HEK293 (cell line): Measurements from ENCODE around the gene CBLL1.

Source experiments
- CTCF ChIA-PET: fragments of 350-600 bp; formaldehyde crosslinking; extraction: SDS; loops from one replicate; lab custom pipeline; 2021; ENCODE audit warnings: antibody characterized with exemption; lab: Yijun Ruan, JAX
- POLR2A ChIA-PET: fragments of 300-600 bp; formaldehyde crosslinking; extraction: SDS; loops from one replicate; lab custom pipeline; 2020; ENCODE audit warnings: antibody characterized with exemption, inconsistent platforms; lab: Yijun Ruan, JAX
- H3K27ac ChIP-seq: fragments of 200-500 bp; sonication (Bioruptor generic); 2 replicates; pipeline ENCODE4 v1.5.1; 2014; ENCODE audit warnings: low read depth, low read length, control low read depth, inconsistent platforms; ENCODE audit errors: extremely low read depth
- H3K36me3 ChIP-seq, 2 experiments: fragments of 200-500 bp in 1 of 2; sonication (Bioruptor generic) in 1 of 2; 1 replicate in 1 of 2; 2 replicates in 1 of 2; pipeline ENCODE4 v1.5.1; 2014 to 2017; ENCODE audit warnings: inconsistent platforms in 2 of 2, low read length in 2 of 2; ENCODE audit not compliant: control insufficient read depth in 2 of 2, insufficient read depth in 1 of 2
- H3K4me1 ChIP-seq: fragments of 200-500 bp; sonication (Bioruptor generic); 2 replicates; pipeline ENCODE4 v1.5.1; 2014; ENCODE audit warnings: mild to moderate bottlenecking, low read length, inconsistent platforms; ENCODE audit not compliant: control insufficient read depth, insufficient read depth
- H3K4me3 ChIP-seq: 2 replicates; pipeline ENCODE4 v1.5.1; 2011; ENCODE audit warnings: low read depth, mild to moderate bottlenecking, control low read depth, low read length, moderate library complexity
- H3K9me3 ChIP-seq: fragments of 200-500 bp; sonication (Bioruptor generic); 2 replicates; pipeline ENCODE4 v1.5.1; 2014; ENCODE audit warnings: low read depth, low read length, inconsistent platforms; ENCODE audit not compliant: control insufficient read depth, insufficient read depth
- GLI2 ChIP-seq: fragments of 450-650 bp; formaldehyde crosslinking; IDR thresholded peaks from 2 replicates; pipeline ENCODE4; 2017; ENCODE audit warnings: missing biosample characterization, missing genetic modification characterization, low read depth, borderline replicate concordance
- GLI4 ChIP-seq: fragments of 450-650 bp; formaldehyde crosslinking; IDR thresholded peaks from 2 replicates; pipeline ENCODE4 v1.5.1; 2016; ENCODE audit warnings: missing biosample characterization, missing genetic modification characterization
- GLIS1 ChIP-seq: fragments of 450-650 bp; formaldehyde crosslinking; IDR thresholded peaks from 2 replicates; pipeline ENCODE4 v1.5.1; 2016; ENCODE audit warnings: missing biosample characterization, missing genetic modification characterization
- GLIS2 ChIP-seq: fragments of 450-650 bp; formaldehyde crosslinking; IDR thresholded peaks from 2 replicates; pipeline ENCODE4 v1.5.1; 2016; ENCODE audit warnings: missing biosample characterization, missing genetic modification characterization
- HOXC10 ChIP-seq: sonication (generic); formaldehyde crosslinking; IDR thresholded peaks from 2 replicates; pipeline ENCODE4 v1.8.1; 2023; ENCODE audit warnings: mild to moderate bottlenecking, missing genetic modification reagents
- IKZF3 ChIP-seq: fragments of 450-650 bp; IDR thresholded peaks from 2 replicates; pipeline ENCODE4 v1.5.0; 2018; ENCODE audit warnings: missing biosample characterization, mild to moderate bottlenecking, missing genetic modification characterization, moderate library complexity
- MEIS1 ChIP-seq: sonication (generic); formaldehyde crosslinking; IDR thresholded peaks from 2 replicates; pipeline ENCODE4 v1.8.1; 2022; ENCODE audit warnings: missing genetic modification reagents, mild to moderate bottlenecking, borderline replicate concordance
- RBAK ChIP-seq: fragments of 450-650 bp; formaldehyde crosslinking; IDR thresholded peaks from 2 replicates; pipeline ENCODE4 v1.5.1; 2016; ENCODE audit warnings: missing biosample characterization, missing genetic modification characterization
- SCRT2 ChIP-seq: fragments of 450-650 bp; formaldehyde crosslinking; IDR thresholded peaks from 2 replicates; pipeline ENCODE4 v1.5.1; 2016; ENCODE audit warnings: missing biosample characterization, missing genetic modification characterization
- SP2 ChIP-seq: fragments of 450-650 bp; formaldehyde crosslinking; IDR thresholded peaks from 2 replicates; pipeline ENCODE4 v1.5.1; 2016; ENCODE audit warnings: missing biosample characterization, missing genetic modification characterization
- SP7 ChIP-seq: fragments of 450-650 bp; formaldehyde crosslinking; IDR thresholded peaks from 2 replicates; pipeline ENCODE4 v1.5.1; 2016; ENCODE audit warnings: missing biosample characterization, missing genetic modification characterization
- YY1 ChIP-seq: fragments of 450-650 bp; formaldehyde crosslinking; IDR thresholded peaks from 2 replicates; pipeline ENCODE4 v1.5.1; 2018; ENCODE audit warnings: missing biosample characterization, missing genetic modification characterization
- YY2 ChIP-seq: fragments of 450-650 bp; formaldehyde crosslinking; IDR thresholded peaks from 2 replicates; pipeline ENCODE4 v1.5.1; 2016; ENCODE audit warnings: missing biosample characterization, missing genetic modification characterization
- ZBTB17 ChIP-seq: fragments of 450-650 bp; formaldehyde crosslinking; IDR thresholded peaks from 2 replicates; pipeline ENCODE4 v1.5.1; 2016; ENCODE audit warnings: missing biosample characterization, missing genetic modification characterization
- ZFP3 ChIP-seq: fragments of 450-650 bp; formaldehyde crosslinking; IDR thresholded peaks from 2 replicates; pipeline ENCODE4 v1.5.1; 2016; ENCODE audit warnings: low read depth, missing biosample characterization, missing genetic modification characterization
- ZFP69B ChIP-seq: fragments of 450-650 bp; formaldehyde crosslinking; IDR thresholded peaks from 2 replicates; pipeline ENCODE4 v1.5.1; 2016; ENCODE audit warnings: missing biosample characterization, missing genetic modification characterization
- ZIC2 ChIP-seq: fragments of 450-650 bp; formaldehyde crosslinking; IDR thresholded peaks from 2 replicates; pipeline ENCODE4 v1.5.1; 2016; ENCODE audit warnings: missing biosample characterization, missing genetic modification characterization
- ZNF10 ChIP-seq: fragments of 450-650 bp; formaldehyde crosslinking; IDR thresholded peaks from 2 replicates; pipeline ENCODE4 v1.5.1; 2017; ENCODE audit warnings: missing biosample characterization, missing genetic modification characterization
- ZNF132 ChIP-seq: fragments of 450-650 bp; formaldehyde crosslinking; IDR thresholded peaks from 2 replicates; pipeline ENCODE4 v1.5.1; 2017; ENCODE audit warnings: missing biosample characterization, missing genetic modification characterization, borderline replicate concordance
- ZNF248 ChIP-seq: fragments of 450-650 bp; formaldehyde crosslinking; IDR thresholded peaks from 2 replicates; pipeline ENCODE4 v1.5.1; 2017; ENCODE audit warnings: missing biosample characterization, missing genetic modification characterization
- ZNF274 ChIP-seq, 2 experiments: fragments of 200-500 bp in 1 of 2; fragments of 450-650 bp in 1 of 2; sonication (Bioruptor generic) in 1 of 2; formaldehyde crosslinking in 1 of 2; IDR thresholded peaks; 2 replicates each; pipeline versions ENCODE4 v1.5.1 to v1.6.1; 2014 to 2016; ENCODE audit warnings: borderline replicate concordance in 1 of 2, inconsistent platforms in 1 of 2, low read length in 1 of 2, missing biosample characterization in 1 of 2, missing genetic modification characterization in 1 of 2
- ZNF473 ChIP-seq: fragments of 450-650 bp; formaldehyde crosslinking; IDR thresholded peaks from 2 replicates; pipeline ENCODE4 v1.5.1; 2017; ENCODE audit warnings: missing biosample characterization, missing genetic modification characterization
- ZNF48 ChIP-seq: fragments of 450-650 bp; formaldehyde crosslinking; IDR thresholded peaks from 2 replicates; pipeline ENCODE4 v1.5.1; 2016; ENCODE audit warnings: missing biosample characterization, missing genetic modification characterization
- ZNF571 ChIP-seq: fragments of 450-650 bp; formaldehyde crosslinking; IDR thresholded peaks from 2 replicates; pipeline ENCODE4 v1.5.0; 2017; ENCODE audit warnings: missing biosample characterization, missing genetic modification characterization
- ZNF600 ChIP-seq: fragments of 450-650 bp; formaldehyde crosslinking; IDR thresholded peaks from 2 replicates; pipeline ENCODE4 v1.5.1; 2016; ENCODE audit warnings: missing biosample characterization, missing genetic modification characterization
- ZNF660 ChIP-seq: fragments of 450-650 bp; IDR thresholded peaks from 2 replicates; pipeline ENCODE4 v1.5.1; 2018; ENCODE audit warnings: missing biosample characterization, mild to moderate bottlenecking, missing genetic modification characterization
- ZNF76 ChIP-seq: fragments of 450-650 bp; formaldehyde crosslinking; IDR thresholded peaks from 2 replicates; pipeline ENCODE4; 2016; ENCODE audit warnings: low read depth, missing biosample characterization, missing genetic modification characterization, borderline replicate concordance
- ZNF791 ChIP-seq: fragments of 450-650 bp; formaldehyde crosslinking; IDR thresholded peaks from 2 replicates; pipeline ENCODE4 v1.5.1; 2016; ENCODE audit warnings: missing biosample characterization, missing genetic modification characterization
- ZSCAN30 ChIP-seq: fragments of 450-650 bp; IDR thresholded peaks from 2 replicates; pipeline ENCODE4 v1.5.1; 2018; ENCODE audit warnings: missing biosample characterization, mild to moderate bottlenecking, missing genetic modification characterization, moderate library complexity
- ZXDB ChIP-seq: fragments of 450-650 bp; formaldehyde crosslinking; IDR thresholded peaks from 2 replicates; pipeline ENCODE4 v1.5.1; 2016; ENCODE audit warnings: missing biosample characterization, missing genetic modification characterization
- TF ChIP-seq, protein P1 (sequence below): sonication (generic); formaldehyde crosslinking; IDR thresholded peaks from 2 replicates; pipeline ENCODE4 v1.8.1; 2022; ENCODE audit warnings: mild to moderate bottlenecking, moderate library complexity, missing genetic modification reagents
- TF ChIP-seq, protein P2 (sequence below): fragments of 450-650 bp; formaldehyde crosslinking; IDR thresholded peaks from 2 replicates; pipeline ENCODE4 v1.5.1; 2016; ENCODE audit warnings: missing biosample characterization, missing genetic modification characterization
- TF ChIP-seq, protein P3 (sequence below): fragments of 450-650 bp; formaldehyde crosslinking; IDR thresholded peaks from 2 replicates; pipeline ENCODE4; 2016; ENCODE audit warnings: missing biosample characterization, missing genetic modification characterization

Gene CBLL1

DNA sequence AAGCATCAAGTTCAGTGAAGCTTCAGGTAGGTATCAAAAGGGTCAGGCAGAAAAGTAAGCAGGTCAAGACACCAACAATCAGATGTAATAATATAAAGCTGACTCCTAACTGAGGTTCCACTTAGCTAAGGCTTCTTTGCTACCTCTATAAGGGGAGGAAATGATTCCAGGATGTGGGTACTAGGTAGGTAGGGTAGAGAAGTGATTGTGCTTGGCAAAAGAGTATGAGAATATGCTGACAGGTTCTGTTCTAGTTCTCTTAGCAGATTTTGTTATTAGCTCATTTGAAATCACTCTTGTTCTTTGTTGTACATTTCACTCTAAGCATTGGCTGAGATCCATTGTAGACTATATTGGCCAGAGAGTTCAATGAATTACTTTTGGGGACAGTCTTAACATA, 40.7 kb upstream of the CBLL1 start:
- H3K36me3 ChIP-seq: no peaks in the 10 kb centered on the region
- TF ChIP-seq SP7 (tag by site-specific recombination) (no peak), GLI4 (tag by site-specific recombination) (no peak), ZNF660 (tag by site-specific recombination) (no peak), SP2 (no peak)
- ChIA-PET CTCF (interaction anchor here (0.6 kb wide), 1 partner anchor 1085 kb away, joined by 6 read pairs; no protein-coding TSS in a partner anchor), POLR2A (no interaction called here)
- H3K9me3 ChIP-seq: no peaks in the 10 kb centered on the region
- H3K4me1 ChIP-seq: no peaks in the 10 kb centered on the region
- H3K27ac ChIP-seq: no peak overlapping the region
- H3K4me3 ChIP-seq: no peak overlapping the region

DNA sequence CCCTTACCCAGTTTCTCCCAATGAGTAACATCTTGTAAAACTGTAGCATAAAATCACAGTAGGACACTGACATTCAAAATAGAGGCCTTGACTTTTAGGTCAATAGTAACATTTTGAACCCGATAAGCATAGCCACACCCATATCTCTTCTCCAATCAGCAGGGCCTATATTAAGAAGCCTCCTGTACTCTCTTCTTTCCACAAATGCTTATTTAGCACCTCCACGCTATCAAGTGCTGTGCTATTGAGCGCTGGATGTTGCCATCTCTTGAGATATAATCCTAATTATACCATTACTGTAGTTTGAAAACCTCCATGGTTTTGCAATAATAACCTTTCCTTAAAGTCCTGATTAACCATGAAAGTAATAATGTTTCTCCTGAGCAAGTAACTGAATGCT, 40.1 kb upstream of the CBLL1 start:
- H3K9me3 ChIP-seq: no peaks in the 10 kb centered on the region
- CTCF ChIA-PET: no interaction called here
- H3K4me1 ChIP-seq: no peaks in the 10 kb centered on the region
- no peaks in the 10 kb centered on the region for H3K36me3 ChIP-seq
- no peak overlapping the region for H3K4me3 ChIP-seq
- TF ChIP-seq, protein P1, sequence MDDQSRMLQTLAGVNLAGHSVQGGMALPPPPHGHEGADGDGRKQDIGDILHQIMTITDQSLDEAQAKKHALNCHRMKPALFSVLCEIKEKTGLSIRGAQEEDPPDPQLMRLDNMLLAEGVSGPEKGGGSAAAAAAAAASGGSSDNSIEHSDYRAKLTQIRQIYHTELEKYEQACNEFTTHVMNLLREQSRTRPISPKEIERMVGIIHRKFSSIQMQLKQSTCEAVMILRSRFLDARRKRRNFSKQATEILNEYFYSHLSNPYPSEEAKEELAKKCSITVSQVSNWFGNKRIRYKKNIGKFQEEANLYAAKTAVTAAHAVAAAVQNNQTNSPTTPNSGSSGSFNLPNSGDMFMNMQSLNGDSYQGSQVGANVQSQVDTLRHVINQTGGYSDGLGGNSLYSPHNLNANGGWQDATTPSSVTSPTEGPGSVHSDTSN (CRISPR knock-in tag): no peak
- TF ChIP-seq GLIS1 (tag by site-specific recombination) (no peak), HOXC10 (CRISPR knock-in tag) (no peak), ZSCAN30 (tag by site-specific recombination) (no peak), ZNF274 (IDR thresholded peaks at IDR 0.05; ENCODE audit: low read length) (no peak), ZNF274 (tag by site-specific recombination; IDR thresholded peaks at IDR 0.05; ENCODE audit: borderline replicate concordance) (no peak), YY2 (no peak), MEIS1 (CRISPR knock-in tag) (no peak), ZNF600 (tag by site-specific recombination) (no peak), ZNF10 (no peak), SP2 (no peak), ZNF132 (no peak), ZNF791 (tag by site-specific recombination) (no peak), ZXDB (no peak), GLI2 (no peak), IKZF3 (no peak)
- TF ChIP-seq, protein P2, sequence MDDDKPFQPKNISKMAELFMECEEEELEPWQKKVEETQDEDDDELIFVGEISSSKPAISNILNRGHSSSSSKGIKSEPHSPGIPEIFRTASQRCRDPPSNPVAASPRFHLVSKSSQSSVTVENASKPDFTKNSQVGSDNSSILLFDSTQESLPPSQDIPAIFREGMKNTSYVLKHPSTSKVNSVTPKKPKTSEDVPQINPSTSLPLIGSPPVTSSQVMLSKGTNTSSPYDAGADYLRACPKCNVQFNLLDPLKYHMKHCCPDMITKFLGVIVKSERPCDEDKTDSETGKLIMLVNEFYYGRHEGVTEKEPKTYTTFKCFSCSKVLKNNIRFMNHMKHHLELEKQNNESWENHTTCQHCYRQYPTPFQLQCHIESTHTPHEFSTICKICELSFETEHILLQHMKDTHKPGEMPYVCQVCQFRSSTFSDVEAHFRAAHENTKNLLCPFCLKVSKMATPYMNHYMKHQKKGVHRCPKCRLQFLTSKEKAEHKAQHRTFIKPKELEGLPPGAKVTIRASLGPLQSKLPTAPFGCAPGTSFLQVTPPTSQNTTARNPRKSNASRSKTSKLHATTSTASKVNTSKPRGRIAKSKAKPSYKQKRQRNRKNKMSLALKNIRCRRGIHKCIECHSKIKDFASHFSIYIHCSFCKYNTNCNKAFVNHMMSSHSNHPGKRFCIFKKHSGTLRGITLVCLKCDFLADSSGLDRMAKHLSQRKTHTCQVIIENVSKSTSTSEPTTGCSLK (tag by site-specific recombination): no peak
- no peak overlapping the region for H3K27ac ChIP-seq
- POLR2A ChIA-PET: no interaction called here

DNA sequence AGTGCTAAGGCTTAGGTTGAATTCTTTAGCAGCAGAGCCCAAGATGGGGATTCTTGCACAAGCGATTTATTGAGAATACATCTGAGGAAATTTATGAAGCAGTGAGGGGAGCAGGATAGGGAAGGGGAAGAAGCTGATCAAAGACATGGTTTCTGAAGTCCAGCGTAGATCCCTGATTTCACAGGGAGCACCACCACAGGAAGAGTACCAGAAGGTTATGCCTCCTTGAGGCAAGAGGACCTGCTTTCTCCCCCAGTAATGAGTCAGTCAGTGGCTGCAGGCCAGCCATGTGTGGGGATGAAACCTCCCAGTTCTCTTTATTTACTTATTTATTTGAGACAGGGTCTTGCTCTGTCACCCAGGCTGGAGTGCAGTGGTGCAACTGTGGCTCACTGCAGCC, 35.0 kb upstream of the CBLL1 start:
- CTCF ChIA-PET: no interaction called here
- Histone ChIP-seq H3K4me1 (no peaks in the 10 kb centered on the region), H3K36me3 (no peaks in the 10 kb centered on the region), H3K4me3 (no peak overlapping the region), H3K9me3 (no peaks in the 10 kb centered on the region), H3K27ac (no peak overlapping the region)
- POLR2A ChIA-PET: no interaction called here
- no peak for TF ChIP-seq ZNF571 (tag by site-specific recombination)
- no peak for TF ChIP-seq ZFP3
- TF ChIP-seq ZNF248: no peak
- TF ChIP-seq SCRT2: no peak
- TF ChIP-seq ZBTB17 (tag by site-specific recombination): no peak
- TF ChIP-seq ZNF48 (tag by site-specific recombination): no peak
- TF ChIP-seq ZNF473: no peak
- TF ChIP-seq ZIC2 (tag by site-specific recombination): no peak
- no peak for TF ChIP-seq ZNF76 (tag by site-specific recombination)
- TF ChIP-seq, protein P3, sequence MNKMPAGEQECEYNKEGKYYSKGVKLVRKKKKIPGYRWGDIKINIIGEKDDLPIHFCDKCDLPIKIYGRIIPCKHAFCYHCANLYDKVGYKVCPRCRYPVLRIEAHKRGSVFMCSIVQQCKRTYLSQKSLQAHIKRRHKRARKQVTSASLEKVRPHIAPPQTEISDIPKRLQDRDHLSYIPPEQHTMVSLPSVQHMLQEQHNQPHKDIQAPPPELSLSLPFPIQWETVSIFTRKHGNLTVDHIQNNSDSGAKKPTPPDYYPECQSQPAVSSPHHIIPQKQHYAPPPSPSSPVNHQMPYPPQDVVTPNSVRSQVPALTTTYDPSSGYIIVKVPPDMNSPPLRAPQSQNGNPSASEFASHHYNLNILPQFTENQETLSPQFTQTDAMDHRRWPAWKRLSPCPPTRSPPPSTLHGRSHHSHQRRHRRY (tag by site-specific recombination): no peak
- no peak for TF ChIP-seq ZFP69B (tag by site-specific recombination)
- no peak for TF ChIP-seq YY1
- TF ChIP-seq RBAK (tag by site-specific recombination): no peak
- no peak for TF ChIP-seq GLIS2 (tag by site-specific recombination)
